HEK293T (cell line): ENCODE results near the gene EXOC6.

Experiments used
- BHLHE40 ChIP-seq: fragments of 450-650 bp; IDR thresholded peaks from 2 replicates; pipeline ENCODE4 v1.6.1; 2016; ENCODE audit warnings: mild to moderate bottlenecking, moderate library complexity, borderline replicate concordance
- CTBP1 ChIP-seq: fragments of 450-650 bp; IDR thresholded peaks from 2 replicates; pipeline ENCODE4 v1.6.1; 2016; ENCODE audit warnings: borderline replicate concordance
- ELF4 ChIP-seq: fragments of 450-650 bp; IDR thresholded peaks from 2 replicates; pipeline ENCODE4 v1.6.1; 2017; ENCODE audit warnings: antibody characterized with exemption
- FOXA1 ChIP-seq: fragments of 450-650 bp; IDR thresholded peaks from 2 replicates; pipeline ENCODE4 v1.6.1; 2016; ENCODE audit warnings: mild to moderate bottlenecking
- FOXK2 ChIP-seq: fragments of 450-650 bp; IDR thresholded peaks from 2 replicates; pipeline ENCODE4 v1.6.1; 2016; ENCODE audit warnings: mild to moderate bottlenecking
- HDGF ChIP-seq: fragments of 450-650 bp; IDR thresholded peaks from 2 replicates; pipeline ENCODE4 v1.6.1; 2017; ENCODE audit warnings: antibody characterized with exemption, borderline replicate concordance
- LEF1 ChIP-seq: fragments of 450-650 bp; IDR thresholded peaks from 2 replicates; pipeline ENCODE4 v1.6.1; 2017; ENCODE audit warnings: mild to moderate bottlenecking, borderline replicate concordance
- NFRKB ChIP-seq: fragments of 450-650 bp; IDR thresholded peaks from 2 replicates; pipeline ENCODE4 v1.6.1; 2016; ENCODE audit warnings: mild to moderate bottlenecking, moderate library complexity
- SP1 ChIP-seq: fragments of 450-650 bp; IDR thresholded peaks from 2 replicates; pipeline ENCODE4 v1.6.1; 2017
- SUZ12 ChIP-seq: fragments of 450-650 bp; IDR thresholded peaks from 2 replicates; pipeline ENCODE4 v1.6.1; 2016; ENCODE audit warnings: mild to moderate bottlenecking
- TARDBP ChIP-seq: fragments of 450-650 bp; IDR thresholded peaks from 2 replicates; pipeline ENCODE4 v1.6.1; 2016
- ZNF384 ChIP-seq: fragments of 450-650 bp; IDR thresholded peaks from 2 replicates; pipeline ENCODE4 v1.6.1; 2016

- TF ChIP-seq SP1, result no peak
- TF ChIP-seq NFRKB, result no peak
- TF ChIP-seq LEF1, result no peak
- TF ChIP-seq HDGF, result no peak
- TF ChIP-seq BHLHE40, result no peak
- no peak for TF ChIP-seq TARDBP
- no peak for TF ChIP-seq SUZ12
- TF ChIP-seq ELF4, result no peak
- no peak for TF ChIP-seq ZNF384
- TF ChIP-seq FOXK2, result no peak
- no peak for TF ChIP-seq CTBP1
- no peak for TF ChIP-seq FOXA1
Observed at GRCh38 chr10:92880233-92880861, 32.0 kb downstream of the EXOC6 start.
